Activated naive CD4-positive, alpha-beta T cell treated with anti-CD3 and anti-CD28 coated beads for 36 hours (primary cell): ENCODE measurements around the gene KLHDC10. TPM values are rescaled to one million over a fixed set of nuclear protein-coding genes. Genes with fewer than 3 reads are reported as not detected.
"Not testable (repeated sequence)": the region's sequence is repeated elsewhere in the genome, so short reads cannot be mapped to it uniquely, and the experiment has no call there.

Experiments used
- CTCF ChIA-PET: fragments of 350-600 bp; sonication (Branson Sonifier 250); formaldehyde crosslinking; loops from one replicate; lab custom pipeline; 2021; ENCODE audit warnings: antibody characterized with exemption; lab: Charles Lee
- DNase-seq: peaks from one replicate; pipeline ENCODE4 v3.0.0-alpha.2; 2020
- H3K27ac Mint-ChIP-seq: one replicate; pipeline ENCODE4 v1.8.0; 2021; ENCODE audit warnings: mild to moderate bottlenecking, mixed read lengths
- H3K27me3 Mint-ChIP-seq: one replicate; pipeline ENCODE4 v1.8.0; 2021; ENCODE audit warnings: low read depth, mixed read lengths
- H3K36me3 Mint-ChIP-seq: one replicate; pipeline ENCODE4 v1.8.0; 2021; ENCODE audit warnings: low read depth, mixed read lengths
- H3K4me1 Mint-ChIP-seq: one replicate; pipeline ENCODE4 v1.8.0; 2021; ENCODE audit warnings: low read depth, mixed read lengths
- H3K4me3 Mint-ChIP-seq: one replicate; pipeline ENCODE4 v1.8.0; 2021; ENCODE audit warnings: mild to moderate bottlenecking, moderate library complexity, mixed read lengths
- H3K9me3 Mint-ChIP-seq: one replicate; pipeline ENCODE4 v1.8.0; 2021; ENCODE audit warnings: mixed read lengths
- intact Hi-C: fragments of 100-400 bp; cut with micrococcal nuclease; formaldehyde crosslinking; loops from one replicate; pipeline ENCODE4 v1.15.1; 2023
- total RNA-seq, 2 experiments: library from RNA; stranded (reverse); gene quantifications; one replicate each; pipeline ENCODE4 v1.2.3, GENCODE V29; 2021

The KLHDC10 gene
- total RNA-seq, 2 experiments from 2014 or later: 11.6 to 12.9 TPM

DNA sequence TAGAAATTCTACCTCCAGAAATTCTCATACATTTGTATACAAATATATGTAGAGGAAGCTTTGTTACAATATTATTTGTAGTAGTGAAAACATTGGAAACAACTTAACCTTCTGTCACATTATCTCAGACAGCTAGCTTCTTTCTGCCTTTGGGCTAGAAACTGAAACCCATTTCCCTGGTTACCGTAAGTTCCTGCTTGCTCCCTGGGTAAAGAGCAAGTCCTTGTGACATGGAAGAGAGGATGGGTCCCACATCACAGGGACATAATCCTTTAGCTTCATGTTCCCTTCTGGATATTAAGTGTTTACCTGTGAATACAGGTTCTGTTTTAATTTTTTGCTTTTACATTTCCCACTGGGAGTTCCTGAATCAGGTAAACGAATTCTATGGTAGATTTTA lies 41.8 kb downstream of the KLHDC10 start:
- CTCF ChIA-PET: no interaction called here
- intact Hi-C loops: no loop called here
- H3K27ac Mint-ChIP-seq: no peak overlapping the region

DNA sequence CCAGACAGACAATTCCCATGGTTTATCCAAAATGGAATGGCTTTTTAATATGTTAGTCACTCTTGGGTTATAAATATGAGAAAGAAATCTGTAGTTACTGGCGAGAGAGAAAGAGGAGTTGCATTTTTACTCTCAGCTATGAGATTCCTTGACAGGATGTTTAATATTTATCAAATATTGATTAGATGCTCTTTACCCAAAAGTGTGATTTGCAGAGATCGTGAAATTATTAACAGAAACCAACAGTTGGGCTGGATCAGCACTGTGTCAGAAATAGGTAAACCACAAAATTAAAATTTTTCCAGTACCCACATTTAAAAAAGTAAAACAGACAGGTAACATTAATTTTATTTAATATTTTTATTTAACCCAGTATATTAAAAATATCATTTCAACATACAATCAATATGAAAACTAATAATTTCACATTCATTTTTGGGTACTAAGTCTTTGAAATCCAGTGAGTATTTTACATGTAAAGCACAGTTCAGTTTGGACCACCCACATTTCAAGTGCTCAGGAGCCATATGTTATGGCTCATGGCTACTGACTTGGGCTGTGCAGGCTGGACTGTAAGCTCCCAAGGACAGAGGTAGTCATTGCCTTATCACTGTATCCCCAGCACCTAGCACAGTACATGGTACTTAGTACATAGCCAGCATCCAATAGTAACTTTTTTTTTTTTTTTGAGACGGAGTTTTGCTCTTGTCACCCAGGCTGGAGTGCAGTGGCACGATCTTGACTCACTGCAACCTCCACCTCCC lies 42.5 kb downstream of the KLHDC10 start:
- DNase-seq: no peak
- Mint-ChIP-seq H3K4me3 (no peak overlapping the region), H3K27ac (no peak overlapping the region), H3K36me3 (peaks cover 3% of the 10 kb centered on the region), H3K9me3 (no peaks in the 10 kb centered on the region), H3K27me3 (no peaks in the 10 kb centered on the region), H3K4me1 (no peaks in the 10 kb centered on the region)
- intact Hi-C loops: no loop called here
- CTCF ChIA-PET: no interaction called here

More for the DNA sequence above, 41.8 kb downstream of the KLHDC10 start:
- Mint-ChIP-seq H3K27me3 (no peaks in the 10 kb centered on the region), H3K4me3 (no peak overlapping the region), H3K9me3 (no peaks in the 10 kb centered on the region), H3K36me3 (peaks cover under 1% of the 10 kb centered on the region), H3K4me1 (no peaks in the 10 kb centered on the region)
- DNase-seq: no peak

DNA sequence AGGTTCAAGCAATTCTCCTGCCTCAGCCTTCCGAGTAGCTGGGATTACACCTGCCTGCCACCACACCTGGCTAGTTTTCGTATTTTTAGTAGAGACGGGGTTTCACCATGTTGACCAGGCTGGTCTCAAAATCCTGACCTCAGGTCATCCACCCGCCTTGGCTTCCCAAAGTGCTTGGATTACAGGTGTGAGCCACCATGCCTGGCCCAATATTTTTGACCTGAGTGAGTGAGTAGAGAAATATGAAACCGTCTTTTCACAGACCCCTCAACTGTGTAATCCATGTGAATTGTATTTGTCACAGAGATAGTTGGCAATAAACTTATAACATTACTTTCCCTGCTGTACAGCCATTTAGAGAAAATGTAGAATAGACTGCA lies 43.1 kb downstream of the KLHDC10 start:
- H3K27ac Mint-ChIP-seq, H3K27me3 Mint-ChIP-seq, DNase-seq, CTCF ChIA-PET, H3K4me1 Mint-ChIP-seq, H3K9me3 Mint-ChIP-seq, H3K4me3 Mint-ChIP-seq, H3K36me3 Mint-ChIP-seq, intact Hi-C loops: not testable (repeated sequence)

DNA sequence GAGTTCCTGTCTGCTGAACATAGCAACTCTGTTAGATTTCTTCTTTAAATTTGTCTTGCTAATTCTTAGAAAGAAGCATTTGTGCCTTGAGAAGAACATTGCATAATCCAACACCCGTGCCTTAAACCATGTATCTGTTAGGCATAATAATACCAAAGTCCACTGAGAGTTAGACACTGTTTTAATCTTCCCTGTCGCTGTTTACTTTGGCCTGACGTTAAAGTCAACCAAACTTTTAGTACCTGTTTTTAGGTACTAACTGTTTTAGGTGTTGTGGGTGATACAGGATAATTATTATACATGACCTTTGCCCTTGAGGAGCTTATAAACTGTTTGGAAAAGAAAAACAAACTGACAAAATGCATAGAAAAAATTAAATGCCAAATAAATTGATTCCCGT lies 43.6 kb downstream of the KLHDC10 start:
- intact Hi-C loops: no loop called here
- H3K4me3 Mint-ChIP-seq: no peak overlapping the region
- no peak for DNase-seq
- no peaks in the 10 kb centered on the region for H3K27me3 Mint-ChIP-seq
- no peaks in the 10 kb centered on the region for H3K9me3 Mint-ChIP-seq
- CTCF ChIA-PET: no interaction called here
- no peak overlapping the region for H3K27ac Mint-ChIP-seq
- no peaks in the 10 kb centered on the region for H3K4me1 Mint-ChIP-seq
- H3K36me3 Mint-ChIP-seq: peaks cover 7% of the 10 kb centered on the region

DNA sequence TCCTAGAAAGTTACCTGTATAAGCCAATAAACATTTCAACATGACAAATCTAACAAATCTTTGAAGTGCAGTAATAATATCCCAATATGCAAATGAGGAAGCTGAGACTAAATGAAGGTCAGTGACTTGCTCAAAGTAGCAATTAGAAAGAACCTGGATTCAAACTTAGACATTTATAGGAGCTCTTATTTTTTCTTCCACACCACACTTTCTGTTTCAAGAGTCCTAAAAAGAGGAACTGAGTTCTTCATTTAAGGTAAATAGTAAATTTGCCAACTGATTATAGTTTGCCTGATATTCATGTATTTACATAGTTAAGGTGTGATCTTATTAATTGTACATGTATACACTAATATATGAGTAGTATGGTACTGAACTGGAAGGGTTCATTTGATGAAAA lies 44.0 kb downstream of the KLHDC10 start:
- CTCF ChIA-PET: interaction anchor here (0.9 kb wide), 1 partner anchor 28 kb away, joined by 3 read pairs; no protein-coding TSS in a partner anchor

DNA sequence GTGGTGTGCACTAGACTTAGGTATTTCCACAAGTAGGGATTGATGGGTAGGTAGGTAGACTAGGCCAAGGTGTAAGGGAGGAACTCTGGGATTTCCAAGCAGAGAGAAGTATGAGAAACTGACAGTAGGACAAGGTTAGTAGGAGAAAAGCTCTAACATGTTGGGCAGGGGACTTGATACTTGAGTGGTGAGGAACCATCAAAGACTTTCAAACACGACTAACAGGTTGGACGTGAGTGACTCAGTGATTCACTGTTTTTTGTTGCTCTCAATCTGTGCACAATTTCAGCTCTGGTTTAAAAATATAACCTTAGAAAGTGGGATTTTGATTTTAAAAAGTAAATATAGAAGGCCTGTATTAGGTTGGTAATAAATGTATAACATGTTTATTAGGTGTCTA lies 44.4 kb downstream of the KLHDC10 start:
- no peaks in the 10 kb centered on the region for H3K9me3 Mint-ChIP-seq

More for the DNA sequence above, 44.0 kb downstream of the KLHDC10 start:
- no peak for DNase-seq
- H3K36me3 Mint-ChIP-seq: peaks cover 7% of the 10 kb centered on the region
- H3K27ac Mint-ChIP-seq: no peak overlapping the region
- no peaks in the 10 kb centered on the region for H3K27me3 Mint-ChIP-seq
- intact Hi-C loops: no loop called here
- no peak overlapping the region for H3K4me3 Mint-ChIP-seq
- H3K4me1 Mint-ChIP-seq: no peaks in the 10 kb centered on the region
- no peaks in the 10 kb centered on the region for H3K9me3 Mint-ChIP-seq

DNA sequence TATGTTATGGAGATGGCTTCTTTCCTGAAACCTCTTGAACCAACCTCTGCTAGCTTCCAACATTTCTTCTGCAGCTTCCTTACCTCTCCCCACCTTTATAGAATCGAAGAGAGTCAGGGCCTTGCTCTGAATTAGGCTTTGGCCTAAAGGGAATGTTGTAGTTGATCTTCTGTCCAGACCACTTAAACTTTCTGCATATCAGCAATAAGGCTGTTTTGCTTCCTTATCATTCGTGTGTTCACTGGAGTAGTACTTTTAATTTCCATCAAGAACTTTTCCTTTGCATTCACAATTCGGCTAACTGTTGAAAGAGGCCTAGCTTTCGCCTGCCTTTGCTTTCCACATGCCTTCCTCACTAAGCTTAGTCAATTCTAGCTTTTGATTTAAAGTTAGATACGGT lies 48.0 kb downstream of the KLHDC10 start:
- Mint-ChIP-seq H3K4me3 (no peak overlapping the region), H3K36me3 (peaks cover 20% of the 10 kb centered on the region), H3K4me1 (no peaks in the 10 kb centered on the region), H3K27me3 (no peaks in the 10 kb centered on the region), H3K27ac (no peak overlapping the region), H3K9me3 (no peaks in the 10 kb centered on the region)
- intact Hi-C loops: no loop called here
- CTCF ChIA-PET: interaction anchor here (0.6 to 1.1 kb wide), 4 partner anchors 16 to 81 kb away, joined by 3 to 4 read pairs (median 3); no protein-coding TSS in a partner anchor
- no peak for DNase-seq

More for the DNA sequence above, 44.4 kb downstream of the KLHDC10 start:
- Mint-ChIP-seq H3K27ac (no peak overlapping the region), H3K27me3 (no peaks in the 10 kb centered on the region), H3K4me3 (no peak overlapping the region), H3K36me3 (peaks cover 7% of the 10 kb centered on the region), H3K4me1 (no peaks in the 10 kb centered on the region)
- no peak for DNase-seq
- CTCF ChIA-PET: interaction anchor here (0.8 to 1.0 kb wide), 3 partner anchors 27 to 52 kb away, joined by 3 read pairs; no protein-coding TSS in a partner anchor
- intact Hi-C loops: no loop called here

DNA sequence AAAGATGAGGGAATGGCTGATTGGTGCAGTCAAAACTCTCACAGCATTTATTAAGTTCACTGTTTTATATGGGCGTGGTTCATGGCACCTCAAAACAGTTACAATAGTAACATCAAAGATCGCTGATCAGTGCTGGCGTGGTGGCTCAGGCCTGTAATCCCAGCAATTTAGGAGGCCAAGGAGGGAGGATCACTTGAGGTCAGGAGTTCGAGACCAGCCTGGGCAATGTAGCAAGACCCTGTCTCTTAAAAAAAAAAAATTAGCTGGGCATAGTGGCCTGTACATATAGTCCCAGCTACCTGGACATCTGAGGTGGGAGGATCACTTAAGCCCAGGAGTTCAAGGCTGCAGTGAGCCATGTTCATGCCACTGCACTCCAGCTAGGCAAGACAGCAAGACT lies 48.5 kb downstream of the KLHDC10 start:
- intact Hi-C loops: no loop called here
- no peak overlapping the region for H3K4me3 Mint-ChIP-seq
- H3K4me1 Mint-ChIP-seq: no peaks in the 10 kb centered on the region
- H3K9me3 Mint-ChIP-seq: no peaks in the 10 kb centered on the region
- peaks cover 20% of the 10 kb centered on the region for H3K36me3 Mint-ChIP-seq
- H3K27me3 Mint-ChIP-seq: no peaks in the 10 kb centered on the region
- DNase-seq: no peak
- no peak overlapping the region for H3K27ac Mint-ChIP-seq
- CTCF ChIA-PET: interaction anchor here (0.7 to 1.1 kb wide), 2 partner anchors 80 to 743 kb away, joined by 3 to 4 read pairs; no protein-coding TSS in a partner anchor

DNA sequence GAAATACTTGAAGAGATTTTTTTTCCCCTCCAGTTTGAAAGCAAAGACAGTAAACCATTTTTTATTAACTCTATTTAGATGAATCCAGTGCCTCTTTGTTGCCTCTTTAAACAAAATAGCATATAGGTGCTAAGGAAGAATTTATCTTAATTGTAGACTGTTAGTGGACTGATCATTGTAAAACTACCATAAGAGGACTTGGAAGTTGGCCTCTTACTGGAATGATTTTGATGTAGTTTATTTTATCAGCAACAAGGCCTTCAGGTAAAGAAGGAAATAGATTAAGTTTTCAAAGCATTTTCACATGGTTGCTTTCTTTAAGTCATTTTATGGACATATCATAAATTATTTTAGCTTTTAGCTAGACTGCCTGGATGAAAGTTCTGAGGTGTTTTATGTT lies 53.2 kb downstream of the KLHDC10 start:
- H3K4me1 Mint-ChIP-seq: no peaks in the 10 kb centered on the region
- no peaks in the 10 kb centered on the region for H3K9me3 Mint-ChIP-seq
- H3K27me3 Mint-ChIP-seq: no peaks in the 10 kb centered on the region
- H3K27ac Mint-ChIP-seq: no peak overlapping the region
- CTCF ChIA-PET: no interaction called here
- peaks cover 23% of the 10 kb centered on the region for H3K36me3 Mint-ChIP-seq
- intact Hi-C loops: no loop called here
- DNase-seq: no peak
- no peak overlapping the region for H3K4me3 Mint-ChIP-seq

DNA sequence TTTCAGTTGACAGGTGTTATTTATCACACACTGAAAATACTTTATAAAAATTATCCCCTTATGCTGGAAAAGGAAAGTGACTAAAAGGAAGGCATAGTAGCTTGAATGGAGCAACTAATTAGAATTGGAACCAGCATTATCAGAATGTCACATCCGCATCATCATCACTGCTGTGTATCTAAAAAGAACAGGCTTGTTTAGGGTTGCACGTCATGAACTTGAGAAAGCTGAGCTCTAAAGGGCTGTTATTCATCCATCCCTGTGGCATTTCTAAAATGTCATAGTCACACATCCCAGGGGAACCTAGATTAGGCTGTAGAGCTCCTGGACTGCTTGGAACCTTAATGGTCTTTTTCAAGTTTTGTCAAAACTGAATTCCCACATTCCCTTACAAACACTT lies 54.4 kb downstream of the KLHDC10 start:
- Mint-ChIP-seq H3K4me1 (no peaks in the 10 kb centered on the region), H3K27ac (no peak overlapping the region), H3K27me3 (no peaks in the 10 kb centered on the region), H3K36me3 (peaks cover 31% of the 10 kb centered on the region), H3K4me3 (no peak overlapping the region), H3K9me3 (no peaks in the 10 kb centered on the region)
- CTCF ChIA-PET: interaction anchor here (0.9 kb wide), 1 partner anchor 32 kb away, joined by 3 read pairs; no protein-coding TSS in a partner anchor
- intact Hi-C loops: no loop called here
- DNase-seq: no peak

DNA sequence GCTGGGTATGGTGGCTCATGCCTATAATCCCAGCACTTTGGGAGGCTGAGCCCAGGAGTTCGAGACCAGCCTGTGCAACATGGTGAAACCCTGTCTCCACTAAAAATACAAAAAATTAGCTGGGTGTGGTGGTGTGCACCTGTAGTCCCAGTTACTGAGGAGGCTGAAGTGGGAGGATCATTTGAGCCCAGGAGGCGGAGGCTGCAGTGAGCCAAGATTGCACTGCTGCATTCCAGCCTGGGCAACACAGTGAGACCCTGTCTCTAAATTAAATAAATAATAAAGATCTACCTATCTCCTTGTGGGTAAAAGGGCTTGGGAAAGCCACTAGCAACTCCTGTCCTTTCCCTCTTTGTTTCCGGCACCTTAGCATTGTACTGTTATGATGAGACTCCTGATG lies 56.5 kb downstream of the KLHDC10 start:
- H3K4me3 Mint-ChIP-seq, intact Hi-C loops, CTCF ChIA-PET, H3K27ac Mint-ChIP-seq, H3K9me3 Mint-ChIP-seq, DNase-seq, H3K27me3 Mint-ChIP-seq, H3K4me1 Mint-ChIP-seq: not testable (repeated sequence)
- H3K36me3 Mint-ChIP-seq: peaks cover 32% of the 10 kb centered on the region

DNA sequence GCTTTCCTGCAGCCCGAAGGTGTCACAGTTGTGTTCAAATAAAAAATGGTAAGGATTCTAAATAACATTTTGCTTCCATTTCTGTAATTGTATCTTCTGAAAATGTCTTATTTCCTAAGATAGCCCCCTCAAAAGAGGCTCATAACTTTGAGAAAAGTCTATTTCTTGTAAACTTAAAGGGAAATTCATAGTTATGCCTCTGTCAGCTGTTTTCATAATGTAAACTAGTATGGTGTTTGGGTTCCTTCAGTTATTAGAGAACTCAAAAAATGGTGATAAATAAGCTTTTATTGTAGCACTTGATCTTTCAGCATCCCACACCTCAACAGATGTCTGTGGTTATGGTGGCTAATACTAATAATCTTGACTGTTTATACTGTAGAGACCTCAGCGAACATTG lies 57.1 kb downstream of the KLHDC10 start:
- no peak for DNase-seq
- intact Hi-C loops: no loop called here
- Mint-ChIP-seq H3K36me3 (peaks cover 27% of the 10 kb centered on the region), H3K4me3 (no peak overlapping the region), H3K27me3 (no peaks in the 10 kb centered on the region), H3K9me3 (no peaks in the 10 kb centered on the region), H3K4me1 (no peaks in the 10 kb centered on the region), H3K27ac (no peak overlapping the region)
- CTCF ChIA-PET: no interaction called here

DNA sequence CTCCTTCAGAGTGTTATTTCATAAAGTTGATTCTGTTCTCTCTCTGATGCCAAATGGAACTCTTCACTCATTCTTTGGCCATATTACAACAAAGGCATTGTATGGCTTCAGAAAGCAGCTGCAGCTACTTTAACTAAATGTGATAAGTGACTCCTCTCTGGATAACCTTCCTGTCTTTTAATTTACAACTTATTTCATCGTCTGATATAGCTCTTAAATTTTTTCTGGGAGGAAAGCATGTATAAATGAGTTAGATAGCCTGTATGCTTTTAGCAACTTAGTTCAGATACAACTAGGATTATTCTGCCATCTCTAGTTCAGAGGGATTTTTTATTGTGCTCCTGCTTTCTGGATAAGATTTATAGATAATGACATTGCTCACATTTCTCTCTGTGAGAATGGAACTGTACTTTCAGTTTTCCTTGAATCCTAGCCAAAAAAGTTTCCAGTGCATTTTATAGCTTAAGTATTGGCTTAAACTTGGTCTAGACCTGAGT lies 57.5 kb downstream of the KLHDC10 start:
- Mint-ChIP-seq H3K4me3 (no peak overlapping the region), H3K27ac (no peak overlapping the region), H3K9me3 (no peaks in the 10 kb centered on the region), H3K36me3 (peaks cover 22% of the 10 kb centered on the region), H3K27me3 (no peaks in the 10 kb centered on the region), H3K4me1 (no peaks in the 10 kb centered on the region)
- intact Hi-C loops: no loop called here
- DNase-seq: no peak
- CTCF ChIA-PET: no interaction called here
